Measurements from ENCODE around the gene CALML5.

GRCh38 chr10:5511231-5511884 lies 12.0 kb upstream of the CALML5 start:
- no peak for TF ChIP-seq CTCF (conservative IDR thresholded peaks at IDR 0.05; ENCODE audit: low read length)
- no peak for TF ChIP-seq EZH2phosphoT487 (IDR thresholded peaks at IDR 0.05; ENCODE audit: borderline replicate concordance)
